K562 (cell line): ENCODE measurements around the gene BLOC1S2. TPM values are rescaled to one million over a fixed set of nuclear protein-coding genes. Genes with fewer than 3 reads are reported as not detected.
A peak's percentile ranks its signal among the peaks of the same experiment; 100 is the strongest.

ENCODE experiments used
- ATAC-seq: fragments of 200-7000 bp; cut with Tn5 transposase; 3 replicates; pipeline ENCODE4 v1.9.1; 2020; ENCODE audit warnings: moderate library complexity
- BruUV-seq: library from RNA; stranded (reverse); fragments of 400-500 nt; replicated peaks from 2 replicates; lab custom pipeline; 2021; lab: Mats Ljungman, UMichigan
- CTCF ChIA-PET: fragments of 300-600 bp; formaldehyde crosslinking; extraction: SDS; loops from one replicate; lab custom pipeline; 2021; ENCODE audit warnings: low intra/inter-chr PET ratio; lab: Yijun Ruan, JAX
- POLR2A ChIA-PET: fragments of 300-600, 350-650 bp; sonication (Branson Sonifier 250); formaldehyde crosslinking; extraction: SDS; loops from one replicate; lab custom pipeline; 2021; ENCODE audit warnings: antibody characterized with exemption, inconsistent platforms; lab: Yijun Ruan, JAX
- DNase-seq, 4 experiments: peaks; one replicate each; pipeline versions ENCODE4 v3.0.0 to v3.0.0-alpha.2; 2011 to 2018; ENCODE audit warnings: low spot score in 3 of 4, mixed read lengths in 3 of 4; ENCODE audit errors: extremely low read depth in 1 of 4
- FAIRE-seq: peaks from 2 replicates; lab custom pipeline; 2011; peaks lifted over from hg19 to GRCh38; lab: Jason Lieb, UNC
- H2AFZ ChIP-seq: 2 replicates; pipeline ENCODE4 v1.6.0; 2011; ENCODE audit warnings: low read depth, low read length, control low read depth, inconsistent platforms
- H3K27ac ChIP-seq: fragments of 200-600 bp; 3 replicates; pipeline ENCODE4 v1.8.0; 2011; ENCODE audit warnings: low read depth, mild to moderate bottlenecking, control low read depth, inconsistent platforms, low read length, moderate library complexity, mixed read lengths; ENCODE audit errors: extremely low read depth
- H3K27me3 ChIP-seq, 2 experiments: fragments of 300-600 bp in 1 of 2; 2 replicates in 1 of 2; 3 replicates in 1 of 2; pipeline versions ENCODE4 v1.6.0 to v1.8.0; 2011; ENCODE audit warnings: inconsistent platforms in 2 of 2, low read length in 2 of 2, mild to moderate bottlenecking in 1 of 2, mixed read lengths in 1 of 2, moderate library complexity in 1 of 2; ENCODE audit not compliant: control insufficient read depth in 2 of 2, insufficient read depth in 2 of 2
- H3K36me3 ChIP-seq: fragments of 300-600 bp; 3 replicates; pipeline ENCODE4 v1.8.0; 2011; ENCODE audit warnings: mild to moderate bottlenecking, low read length, inconsistent platforms; ENCODE audit not compliant: control insufficient read depth, insufficient read depth
- H3K4me1 ChIP-seq, 2 experiments: fragments of 200-600 bp in 1 of 2; replicated peaks in 1 of 2; 2 replicates in 1 of 2; 3 replicates in 1 of 2; pipeline versions ENCODE4 v1.5.1 to v1.8.0; 2011; ENCODE audit warnings: inconsistent platforms in 2 of 2, low read length in 2 of 2, mild to moderate bottlenecking in 1 of 2, mixed read lengths in 1 of 2, moderate library complexity in 1 of 2; ENCODE audit not compliant: control insufficient read depth in 2 of 2, insufficient read depth in 2 of 2
- H3K4me2 ChIP-seq: 2 replicates; pipeline ENCODE4 v1.6.1; 2011; ENCODE audit warnings: low read length, control low read depth, inconsistent platforms, mixed read lengths; ENCODE audit not compliant: insufficient read depth
- H3K4me3 ChIP-seq: fragments of 200-600 bp; sonication (generic), shearing (Covaris generic); 2 replicates; pipeline ENCODE4 v1.5.1; 2016; ENCODE audit warnings: control low read depth, inconsistent platforms
- H3K79me2 ChIP-seq: fragments of 200-600 bp; 3 replicates; pipeline ENCODE4 v1.8.0; 2011; ENCODE audit warnings: low read length, inconsistent platforms; ENCODE audit not compliant: control insufficient read depth, insufficient read depth
- H3K9ac ChIP-seq, 2 experiments: 2 replicates each; pipeline versions ENCODE4 v1.6.0 to v1.6.1; 2011; ENCODE audit warnings: low read depth in 2 of 2, low read length in 2 of 2, control low read depth in 1 of 2, inconsistent platforms in 1 of 2, mild to moderate bottlenecking in 1 of 2, mixed read lengths in 1 of 2; ENCODE audit not compliant: insufficient read depth in 1 of 2
- H3K9me1 ChIP-seq: one replicate; pipeline ENCODE4 v1.6.0; 2011; ENCODE audit warnings: inconsistent platforms, mild to moderate bottlenecking, low read length, moderate library complexity; ENCODE audit not compliant: control insufficient read depth, insufficient read depth
- H3K9me3 ChIP-seq: replicated peaks from 2 replicates; pipeline ENCODE4 v1.5.1; 2011; ENCODE audit warnings: low read depth, low read length, inconsistent platforms; ENCODE audit not compliant: control insufficient read depth, insufficient read depth
- H4K20me1 ChIP-seq: replicated peaks from 2 replicates; pipeline ENCODE4 v1.6.1; 2011; ENCODE audit warnings: low read length, inconsistent platforms, mixed read lengths; ENCODE audit not compliant: control insufficient read depth, insufficient read depth
- ATF3 ChIP-seq, 2 experiments: fragments of 450-650 bp in 1 of 2; sonication (generic) in 1 of 2; formaldehyde crosslinking in 1 of 2; IDR thresholded peaks in 1 of 2; conservative IDR thresholded peaks in 1 of 2; 2 replicates each; pipeline versions ENCODE4 v1.6.1 to v1.8.1; 2016 to 2023; ENCODE audit warnings: mild to moderate bottlenecking in 2 of 2, moderate library complexity in 2 of 2, inconsistent platforms in 1 of 2, missing genetic modification reagents in 1 of 2
- CC2D1A ChIP-seq: fragments of 450-650 bp; IDR thresholded peaks from 2 replicates; pipeline ENCODE4 v1.6.1; 2017; ENCODE audit warnings: mild to moderate bottlenecking
- FOSL1 ChIP-seq: fragments of 200-800 bp; sonication (Bioruptor generic); conservative IDR thresholded peaks from 2 replicates; pipeline ENCODE4 v1.6.1; 2016; ENCODE audit warnings: missing genetic modification characterization, missing compliant biosample characterization
- GATA2 ChIP-seq: sonication (generic); formaldehyde crosslinking; IDR thresholded peaks from 2 replicates; pipeline ENCODE4 v1.4.0; 2020; ENCODE audit warnings: mild to moderate bottlenecking, missing genetic modification reagents
- HMGN3 ChIP-seq: IDR thresholded peaks from 2 replicates; pipeline ENCODE4 v1.6.1; 2011; ENCODE audit warnings: borderline replicate concordance, low read depth, mild to moderate bottlenecking, mixed read lengths, low read length; ENCODE audit not compliant: insufficient read length; ENCODE audit errors: extremely low read depth
- HNRNPH1 ChIP-seq: fragments of 200-400 bp; formaldehyde crosslinking; optimal IDR thresholded peaks from 2 replicates; pipeline ENCODE3; 2017; ENCODE audit warnings: low read depth, mild to moderate bottlenecking, low read length, moderate library complexity
- IRF2 ChIP-seq: sonication (generic); formaldehyde crosslinking; IDR thresholded peaks from 2 replicates; pipeline ENCODE4 v1.8.1; 2022; ENCODE audit warnings: mild to moderate bottlenecking, missing genetic modification reagents
- RNF219 ChIP-seq: fragments of 250-450 bp; sonication (Bioruptor Pico); IDR thresholded peaks from 2 replicates; pipeline ENCODE4 v1.5.0; 2022; ENCODE audit warnings: mild to moderate bottlenecking
- UBTF ChIP-seq, 2 experiments: IDR thresholded peaks; 2 replicates each; pipeline ENCODE4 v1.6.1; 2012; ENCODE audit warnings: improper control_type of control experiment in 2 of 2, low read depth in 2 of 2, low read length in 2 of 2, borderline replicate concordance in 1 of 2
- WGBS: fragments of 100-300 bp; shearing (Covaris generic); methylation state at CpG from one replicate; pipeline ENCODE4 v1.1.6; 2016; ENCODE audit warnings: low coverage, mixed read lengths; ENCODE audit not compliant: insufficient coverage; ENCODE audit errors: missing lambda C conversion rate; 5-methylcytosine and 5-hydroxymethylcytosine counted together
- in situ Hi-C: fragments of 300-500 bp; cut with MboI; formaldehyde crosslinking; loops from 4 replicates; pipeline ENCODE4 v1.15.0; 2018; ENCODE audit warnings: inconsistent platforms, mixed read lengths
- intact Hi-C: fragments of 100-400 bp; cut with micrococcal nuclease; formaldehyde crosslinking; loops from 2 replicates; pipeline ENCODE4 v1.14.2; 2022
- polyA plus RNA-seq, 8 experiments: library from polyadenylated mRNA; depleted of rRNA in 4 of 8; stranded (reverse) in 5 of 8; unstranded in 3 of 8; fragments of >200 nt; fragmentation: Nextera tagmentation in 2 of 8; fragmentation: Illumina TruSeq in 1 of 8; extraction: Ambion mirVana in 2 of 8; extraction: Trizol in 1 of 8; gene quantifications; 2 replicates each; pipeline versions ENCODE4 v1.2.1 to v1.2.3, GENCODE V29; 2011 to 2014; ENCODE audit warnings: inconsistent platforms in 1 of 8, missing spikeins in 1 of 8
- total RNA-seq, 7 experiments: library from RNA; depleted of rRNA in 6 of 7; stranded (reverse); fragments of >200 nt in 6 of 7; fragmentation: Illumina TruSeq in 2 of 7; extraction: Trizol in 2 of 7; gene quantifications; 2 replicates each; pipeline versions ENCODE4 v1.2.1 to v1.2.3, GENCODE V29; 2011 to 2021; ENCODE audit warnings: low replicate concordance in 1 of 7

BLOC1S2 gene
- total and polyA plus RNA-seq, 9 of the 15 experiments (the other 6 are each of a cell fraction or from before 2014, with no cell fraction given) = 29.5 to 45.8 (median 34.9) TPM

- no peak overlapping the region for H3K4me2 ChIP-seq
- in situ Hi-C loops = no loop called here
- no peaks in the 10 kb centered on the region; a peak in 1 of 5 replicates for H3K4me1 ChIP-seq
- no TSS peak for BruUV-seq
- no peak overlapping the region for H2AFZ ChIP-seq
- ChIA-PET POLR2A (no interaction called here), CTCF (no interaction called here)
- peaks cover 13 to 18% of the 10 kb centered on the region in 2 experiments; a peak in 4 of 5 replicates for H3K27me3 ChIP-seq
- no peak for ATAC-seq
- no peak for DNase-seq
- H3K79me2 ChIP-seq = no peaks in the 10 kb centered on the region
- peak; percentile 39; the same call in 1 of the 2 replicates for TF ChIP-seq ATF3 (IDR thresholded peaks at IDR 0.05)
- TF ChIP-seq ATF3 (CRISPR knock-in tag; conservative IDR thresholded peaks at IDR 0.05) = no peak
- TF ChIP-seq CC2D1A = no peak
- peak; percentile 59; the same call in 1 of the 2 replicates for TF ChIP-seq FOSL1
- H3K9ac ChIP-seq = no peak overlapping the region
- H3K27ac ChIP-seq = no peak overlapping the region
- H3K36me3 ChIP-seq = no peaks in the 10 kb centered on the region
- H3K9me3 ChIP-seq = no peaks in the 10 kb centered on the region
- no peaks in the 10 kb centered on the region for H3K9me1 ChIP-seq
- no peak overlapping the region for H3K4me3 ChIP-seq
- WGBS = 6% methylated on average over 3 of the region's 3 CpGs
- no peaks in the 10 kb centered on the region for H4K20me1 ChIP-seq
- no peak for FAIRE-seq
- intact Hi-C loops = no loop called here
Observed at GRCh38 chr10:100307684-100308083, 21.2 kb upstream of the BLOC1S2 start.

GRCh38 chr10:100306861-100307260 is 20.4 kb upstream of the BLOC1S2 start:
- intact Hi-C loops = no loop called here
- TF ChIP-seq IRF2 (CRISPR knock-in tag) (no peak), HNRNPH1 (no peak), GATA2 (CRISPR knock-in tag) (no peak), HMGN3 (no peak), UBTF (IDR thresholded peaks at IDR 0.05; ENCODE audit: borderline replicate concordance in 1 of 2, low read depth in 2 of 2, low read length in 2 of 2) (no peak), RNF219 (CRISPR knock-in tag) (no peak)

More at GRCh38 chr10:100306861-100307260, 20.4 kb upstream of the BLOC1S2 start:
- in situ Hi-C loops = no loop called here
- Histone ChIP-seq H3K27me3 (peaks cover 11 to 18% of the 10 kb centered on the region in 2 experiments; a peak in 4 of 5 replicates), H3K4me3 (no peak overlapping the region), H3K27ac (no peak overlapping the region), H3K4me2 (no peak overlapping the region), H3K36me3 (no peaks in the 10 kb centered on the region), H3K4me1 (no peaks in the 10 kb centered on the region; a peak in 1 of 5 replicates), H4K20me1 (no peaks in the 10 kb centered on the region), H3K9me1 (no peaks in the 10 kb centered on the region), H3K79me2 (no peaks in the 10 kb centered on the region), H2AFZ (no peak overlapping the region), H3K9me3 (no peaks in the 10 kb centered on the region), H3K9ac (no peak overlapping the region)
- ChIA-PET POLR2A (no interaction called here), CTCF (no interaction called here)
- 42% methylated on average over 5 of the region's 5 CpGs for WGBS
- no TSS peak for BruUV-seq
- FAIRE-seq = no peak
- no peak for ATAC-seq
- DNase-seq = no peak
